Measurements from ENCODE around the gene LRP6.

Gene LRP6

DNA sequence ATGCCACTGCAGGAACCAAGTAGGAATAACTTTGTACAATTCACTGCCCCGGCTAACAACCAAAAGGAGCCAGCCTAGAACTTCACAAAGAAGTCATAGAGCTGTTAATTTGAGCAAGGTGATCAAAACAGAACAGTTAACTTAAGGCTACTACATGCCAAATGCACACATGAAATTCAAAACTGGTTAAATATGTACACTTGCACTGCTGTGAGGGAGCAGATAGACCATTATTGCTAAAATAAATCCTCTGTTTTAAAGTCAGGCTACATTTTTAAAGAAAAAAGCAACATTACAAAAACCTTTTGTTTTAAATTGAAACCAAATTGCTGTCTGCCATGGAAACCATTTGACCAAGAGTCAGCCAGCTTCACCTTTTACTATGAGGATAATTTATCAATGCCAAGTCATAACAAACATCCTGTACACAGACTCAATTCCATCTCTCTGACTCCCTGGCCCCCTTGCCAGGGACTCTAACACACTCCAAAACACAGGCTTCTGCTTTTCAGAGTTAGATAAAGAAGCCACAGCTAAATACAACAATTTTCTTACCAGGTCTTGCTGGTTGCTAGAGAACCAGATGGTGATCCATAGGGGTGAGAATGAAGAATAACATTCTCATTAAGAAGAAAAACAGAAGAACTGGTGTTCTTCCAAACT lies 84.0 kb downstream of the LRP6 start:
- peak; percentile 54 for DNase-seq (ENCODE audit: low read depth)
- H3K4me3 ChIP-seq (replicated peaks; ENCODE audit: low read depth, low read length), result no peak overlapping the region
- TF ChIP-seq, protein P1, sequence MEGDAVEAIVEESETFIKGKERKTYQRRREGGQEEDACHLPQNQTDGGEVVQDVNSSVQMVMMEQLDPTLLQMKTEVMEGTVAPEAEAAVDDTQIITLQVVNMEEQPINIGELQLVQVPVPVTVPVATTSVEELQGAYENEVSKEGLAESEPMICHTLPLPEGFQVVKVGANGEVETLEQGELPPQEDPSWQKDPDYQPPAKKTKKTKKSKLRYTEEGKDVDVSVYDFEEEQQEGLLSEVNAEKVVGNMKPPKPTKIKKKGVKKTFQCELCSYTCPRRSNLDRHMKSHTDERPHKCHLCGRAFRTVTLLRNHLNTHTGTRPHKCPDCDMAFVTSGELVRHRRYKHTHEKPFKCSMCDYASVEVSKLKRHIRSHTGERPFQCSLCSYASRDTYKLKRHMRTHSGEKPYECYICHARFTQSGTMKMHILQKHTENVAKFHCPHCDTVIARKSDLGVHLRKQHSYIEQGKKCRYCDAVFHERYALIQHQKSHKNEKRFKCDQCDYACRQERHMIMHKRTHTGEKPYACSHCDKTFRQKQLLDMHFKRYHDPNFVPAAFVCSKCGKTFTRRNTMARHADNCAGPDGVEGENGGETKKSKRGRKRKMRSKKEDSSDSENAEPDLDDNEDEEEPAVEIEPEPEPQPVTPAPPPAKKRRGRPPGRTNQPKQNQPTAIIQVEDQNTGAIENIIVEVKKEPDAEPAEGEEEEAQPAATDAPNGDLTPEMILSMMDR (IDR thresholded peaks at IDR 0.05; ENCODE audit: low read length, missing control alignments), result no peak

- H3K4me3 ChIP-seq (replicated peaks; ENCODE audit: low read depth, low read length), result no peak overlapping the region
- DNase-seq (ENCODE audit: low read depth), result peak; percentile 44
Measured at GRCh38 chr12:12181511-12181910, 85.3 kb downstream of the LRP6 start.

DNA sequence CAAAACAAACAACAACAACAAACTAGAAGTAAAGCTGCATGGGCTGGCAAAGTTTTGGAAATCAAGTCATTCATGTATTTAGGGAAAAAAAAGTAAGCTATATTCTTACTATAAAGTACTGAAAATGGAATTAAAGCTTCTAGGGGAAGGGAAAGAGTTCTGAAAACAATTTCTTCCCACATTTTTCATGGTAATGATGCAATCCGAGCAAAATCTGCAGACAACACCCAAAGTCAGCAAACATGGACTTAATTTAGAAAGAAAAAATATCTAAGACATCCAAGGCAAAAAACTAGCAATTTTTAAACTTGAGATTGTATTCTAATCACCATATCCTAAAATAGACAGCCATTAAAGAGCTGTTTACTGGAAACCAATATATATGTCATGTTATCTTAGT lies 86.3 kb downstream of the LRP6 start:
- TF ChIP-seq, protein P1 (IDR thresholded peaks at IDR 0.05; ENCODE audit: low read length, missing control alignments), result no peak
- DNase-seq (ENCODE audit: low read depth), result no peak
- no peak overlapping the region for H3K4me3 ChIP-seq (replicated peaks; ENCODE audit: low read depth, low read length)

More at GRCh38 chr12:12181511-12181910, 85.3 kb downstream of the LRP6 start:
- TF ChIP-seq, protein P1 (IDR thresholded peaks at IDR 0.05; ENCODE audit: low read length, missing control alignments), result no peak

- no peak overlapping the region for H3K4me3 ChIP-seq (replicated peaks; ENCODE audit: low read depth, low read length)
- TF ChIP-seq, protein P1 (IDR thresholded peaks at IDR 0.05; ENCODE audit: low read length, missing control alignments), result no peak
- no peak for DNase-seq (ENCODE audit: low read depth)
Measured at GRCh38 chr12:12180136-12180535, 86.7 kb downstream of the LRP6 start.

DNA sequence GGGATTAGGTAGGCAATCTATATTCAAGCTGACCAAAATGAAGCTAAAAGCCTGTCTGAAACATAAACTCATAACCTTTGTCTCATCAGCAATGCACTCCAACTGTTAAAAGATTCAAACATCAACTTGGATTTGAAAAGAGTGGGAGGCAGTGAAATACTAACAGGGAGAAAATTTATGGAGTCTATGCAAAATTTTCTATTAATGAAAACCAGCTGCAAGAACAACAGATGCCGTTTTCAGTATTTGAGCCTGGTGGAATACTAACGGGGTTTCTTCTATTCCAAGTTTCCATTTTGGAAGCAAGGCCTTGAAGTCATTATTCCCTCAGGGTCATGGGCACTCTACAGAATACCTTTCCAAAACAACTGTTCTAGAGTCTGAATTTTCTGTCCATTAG lies 88.3 kb downstream of the LRP6 start:
- TF ChIP-seq, protein P1 (IDR thresholded peaks at IDR 0.05; ENCODE audit: low read length, missing control alignments), result no peak
- no peak for DNase-seq (ENCODE audit: low read depth)
- no peak overlapping the region for H3K4me3 ChIP-seq (replicated peaks; ENCODE audit: low read depth, low read length)

- no peak overlapping the region for H3K4me3 ChIP-seq (replicated peaks; ENCODE audit: low read depth, low read length)
- no peak for DNase-seq (ENCODE audit: low read depth)
- TF ChIP-seq, protein P1 (IDR thresholded peaks at IDR 0.05; ENCODE audit: low read length, missing control alignments), result no peak
Measured at GRCh38 chr12:12176402-12176801, 90.4 kb downstream of the LRP6 start.

DNA sequence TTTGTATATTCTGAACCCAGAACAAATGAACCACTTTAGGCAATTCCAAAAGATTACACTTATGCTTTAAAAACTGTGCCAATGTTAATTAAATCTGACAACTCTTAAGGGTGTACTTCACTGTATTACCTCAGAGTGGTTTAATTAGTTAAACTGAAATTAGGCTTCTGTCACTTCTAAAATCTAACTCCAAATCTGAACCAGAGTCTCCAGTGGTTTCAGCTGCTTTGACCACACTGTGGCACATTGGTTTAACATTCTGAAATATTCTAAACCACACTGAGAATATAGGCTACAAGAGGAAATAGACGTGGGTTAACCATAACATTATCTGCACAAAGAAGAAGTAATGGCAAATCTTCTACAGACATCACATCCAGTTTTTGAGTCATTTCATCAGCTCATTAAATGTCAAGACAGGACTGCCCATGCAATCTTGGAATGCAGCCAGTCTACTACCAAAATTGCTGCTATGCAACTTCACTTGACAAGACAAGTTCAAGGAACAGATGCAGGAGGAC lies 94.8 kb downstream of the LRP6 start:
- TF ChIP-seq, protein P1 (IDR thresholded peaks at IDR 0.05; ENCODE audit: low read length, missing control alignments), result no peak
- peak; percentile 60 for DNase-seq (ENCODE audit: low read depth)
- no peak overlapping the region for H3K4me3 ChIP-seq (replicated peaks; ENCODE audit: low read depth, low read length)
